GM12878 (cell line): ENCODE results near the gene TMEM259. TPM values are rescaled to one million over a fixed set of nuclear protein-coding genes. Genes with fewer than 3 reads are reported as not detected.

Experiments
- ATAC-seq: fragments of 200-7000 bp; cut with Tn5 transposase; 3 replicates; pipeline ENCODE4 v1.9.1; 2020; ENCODE audit warnings: mild to moderate bottlenecking, moderate library complexity
- BruUV-seq: library from RNA; stranded (reverse); fragments of 400-500 nt; replicated peaks from 2 replicates; lab custom pipeline; 2021; lab: Mats Ljungman, UMichigan
- CTCF ChIA-PET: fragments of 300-600 bp; sonication (Branson Sonifier 250); formaldehyde crosslinking; extraction: SDS; loops from one replicate; lab custom pipeline; 2021; ENCODE audit warnings: inconsistent platforms; lab: Yijun Ruan, JAX
- POLR2A ChIA-PET: fragments of 350-600 bp; formaldehyde crosslinking; extraction: SDS; loops from one replicate; lab custom pipeline; 2021; ENCODE audit warnings: inconsistent platforms; lab: Charles Lee
- RAD21 ChIA-PET: fragments of 300-600 bp; sonication (Branson Sonifier 250); formaldehyde crosslinking; loops from one replicate; lab custom pipeline; 2023; ENCODE audit warnings: antibody characterized with exemption; ENCODE audit not compliant: unreplicated experiment; lab: Charles Lee
- SMC1A ChIA-PET: fragments of 300-600 bp; sonication (Branson Sonifier 250); formaldehyde crosslinking; loops from one replicate; lab custom pipeline; 2023; ENCODE audit not compliant: unreplicated experiment, uncharacterized antibody; lab: Charles Lee
- DNase-seq: peaks from one replicate; pipeline ENCODE4 v3.0.0-alpha.2; 2011; ENCODE audit warnings: low read depth, low spot score
- FAIRE-seq: peaks from 3 replicates; lab custom pipeline; 2011; peaks lifted over from hg19 to GRCh38; lab: Jason Lieb, UNC
- H2AFZ ChIP-seq: 2 replicates; pipeline ENCODE4 v1.6.0; 2011; ENCODE audit warnings: low read depth, low read length, control low read depth; ENCODE audit not compliant: control insufficient read depth
- H3K27ac ChIP-seq: 2 replicates; pipeline ENCODE4 v1.5.1; 2011; ENCODE audit warnings: control low read depth; ENCODE audit not compliant: control insufficient read depth, insufficient read depth
- H3K27me3 ChIP-seq, 2 experiments: replicated peaks in 1 of 2; 2 replicates each; pipeline versions ENCODE4 v1.6.0 to v1.6.1; 2011; ENCODE audit warnings: low read length in 1 of 2; ENCODE audit not compliant: control insufficient read depth in 2 of 2, insufficient read depth in 2 of 2
- H3K36me3 ChIP-seq, 2 experiments: 2 replicates each; pipeline ENCODE4 v1.5.1; 2011; ENCODE audit warnings: low read length in 1 of 2; ENCODE audit not compliant: control insufficient read depth in 2 of 2, insufficient read depth in 2 of 2
- H3K4me1 ChIP-seq: 2 replicates; pipeline ENCODE4 v1.6.1; 2011; ENCODE audit warnings: mild to moderate bottlenecking, low read length, moderate library complexity, mixed read lengths; ENCODE audit not compliant: control insufficient read depth, insufficient read depth
- H3K4me2 ChIP-seq: 2 replicates; pipeline ENCODE4 v1.6.0; 2011; ENCODE audit warnings: control low read depth; ENCODE audit not compliant: control insufficient read depth, insufficient read depth
- H3K4me3 ChIP-seq: fragments of 200-600 bp; sonication (generic); 2 replicates; pipeline ENCODE4 v1.5.1; 2016
- H3K79me2 ChIP-seq: 2 replicates; pipeline ENCODE4 v1.6.0; 2011; ENCODE audit warnings: low read length; ENCODE audit not compliant: control insufficient read depth, insufficient read depth
- H3K9ac ChIP-seq: 2 replicates; pipeline ENCODE4 v1.8.0; 2011; ENCODE audit warnings: low read length, control low read depth, mixed read lengths; ENCODE audit not compliant: control insufficient read depth, insufficient read depth
- H3K9me3 ChIP-seq: replicated peaks from 3 replicates; pipeline ENCODE4 v1.5.1; 2011; ENCODE audit warnings: mild to moderate bottlenecking, low read length; ENCODE audit not compliant: control insufficient read depth, insufficient read depth
- H4K20me1 ChIP-seq: 2 replicates; pipeline ENCODE4 v1.6.0; 2011; ENCODE audit not compliant: control insufficient read depth, insufficient read depth
- CBFB ChIP-seq: IDR thresholded peaks from 2 replicates; pipeline ENCODE4 v1.6.1; 2016; ENCODE audit warnings: antibody characterized with exemption, low read depth
- CBX5 ChIP-seq: sonication (generic); IDR thresholded peaks from 2 replicates; pipeline ENCODE4 v1.6.1; 2016; ENCODE audit warnings: low read depth, moderate library complexity, mild to moderate bottlenecking, inconsistent platforms
- CHD1 ChIP-seq: IDR thresholded peaks from 2 replicates; pipeline ENCODE4 v1.6.1; 2012; ENCODE audit warnings: low read depth, low read length, improper control_type of control experiment
- ETV6 ChIP-seq, 2 experiments: fragments of 450-650 bp in 1 of 2; IDR thresholded peaks in 1 of 2; conservative IDR thresholded peaks in 1 of 2; 2 replicates each; pipeline ENCODE4 v1.6.1; 2014; ENCODE audit warnings: antibody characterized with exemption in 1 of 2, borderline replicate concordance in 1 of 2, low read depth in 1 of 2, mild to moderate bottlenecking in 1 of 2, moderate library complexity in 1 of 2
- MYB ChIP-seq: fragments of 150-350 bp; IDR thresholded peaks from 2 replicates; pipeline ENCODE4 v1.6.1; 2014; ENCODE audit warnings: mild to moderate bottlenecking, low read depth, low read length, borderline replicate concordance
- NR2C2 ChIP-seq: IDR thresholded peaks from 2 replicates; pipeline ENCODE4 v1.6.1; 2011; ENCODE audit warnings: borderline replicate concordance, low read depth; ENCODE audit not compliant: control insufficient read depth, insufficient read length
- WGBS: methylation state at CpG from one replicate; pipeline ENCODE4 v1.1.6; 2016; ENCODE audit warnings: low lambda C conversion rate; ENCODE audit not compliant: insufficient replicate concordance, insufficient coverage; ENCODE audit errors: missing lambda C conversion rate; 5-methylcytosine and 5-hydroxymethylcytosine counted together
- in situ Hi-C: fragments of 300-500 bp; cut with MboI; formaldehyde crosslinking; loops from 9 replicates; pipeline ENCODE4 v1.14.3; 2018; ENCODE audit warnings: mixed read lengths
- intact Hi-C: fragments of 100-400 bp; cut with micrococcal nuclease; formaldehyde crosslinking; loops from one replicate; pipeline ENCODE4 v1.14.2; 2022; ENCODE audit not compliant: unreplicated experiment
- polyA plus RNA-seq, 11 experiments: library from polyadenylated mRNA; depleted of rRNA in 4 of 11; unstranded in 6 of 11; stranded (reverse) in 5 of 11; fragments of >200 nt; fragmentation: Nextera tagmentation in 4 of 11; fragmentation: Illumina TruSeq in 1 of 11; extraction: Ambion mirVana in 4 of 11; extraction: Trizol in 1 of 11; gene quantifications; 1 replicate in 1 of 11; 2 replicates in 10 of 11; pipeline versions ENCODE4 v1.2.1 to v1.2.3, GENCODE V29; 2011 to 2016; ENCODE audit warnings: inconsistent platforms in 2 of 11, missing spikeins in 2 of 11, low read depth in 1 of 11
- total RNA-seq, 4 experiments: library from RNA; depleted of rRNA in 3 of 4; stranded (reverse); fragments of >200 nt in 3 of 4; fragmentation: Illumina TruSeq in 1 of 4; extraction: Trizol in 1 of 4; gene quantifications; 2 replicates each; pipeline versions ENCODE4 v1.2.1 to v1.2.3, GENCODE V29; 2013 to 2021
- TF ChIP-seq, protein P1 (sequence below): fragments of 450-650 bp; IDR thresholded peaks from 2 replicates; pipeline ENCODE4 v1.6.1; 2017; ENCODE audit warnings: mild to moderate bottlenecking, moderate library complexity
- TF ChIP-seq, protein P2 (sequence below): fragments of 450-650 bp; formaldehyde crosslinking; IDR thresholded peaks from 2 replicates; pipeline ENCODE4 v1.5.0; 2022; ENCODE audit warnings: mild to moderate bottlenecking, missing genetic modification characterization
- TF ChIP-seq, protein P3 (sequence below): IDR thresholded peaks from 2 replicates; pipeline ENCODE4 v1.6.1; 2012; ENCODE audit warnings: low read depth, low read length, improper control_type of control experiment
- TF ChIP-seq, protein P4 (sequence below): fragments of 450-650 bp; IDR thresholded peaks from 2 replicates; pipeline ENCODE4 v1.6.1; 2018; ENCODE audit warnings: mild to moderate bottlenecking, low read depth, moderate library complexity; ENCODE audit not compliant: partially characterized antibody

Gene TMEM259
- total and polyA plus RNA-seq, 10 of the 15 experiments (the other 5 are each of a cell fraction or from before 2014, with no cell fraction given): 0.43 to 184 (median 62.0) TPM

DNA sequence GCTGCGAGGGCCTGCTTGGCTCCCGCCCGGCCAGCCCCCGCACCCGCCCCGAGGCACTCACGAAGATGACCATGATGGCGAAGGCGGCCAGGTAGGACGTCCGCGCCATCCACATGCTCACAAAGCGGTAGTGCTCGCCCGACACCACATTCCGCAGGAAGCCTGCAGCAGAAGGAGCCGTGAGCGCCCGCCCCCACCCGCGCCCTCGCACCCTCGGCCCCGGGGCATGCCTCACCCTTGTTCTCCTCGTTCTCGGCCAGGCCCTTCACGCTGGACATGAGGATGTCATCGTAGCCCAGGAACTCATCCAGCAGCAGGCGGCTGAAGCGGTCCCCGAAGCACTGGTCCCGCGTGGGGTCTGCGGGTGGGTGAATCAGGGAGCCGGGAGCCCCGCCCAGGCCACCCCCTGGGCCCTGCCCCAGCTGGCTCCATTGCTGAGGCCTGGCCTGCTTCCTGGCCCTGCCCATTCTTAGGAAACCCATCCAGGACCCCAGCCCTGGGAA lies 9.0 kb downstream of the TMEM259 start:
- ChIA-PET POLR2A (no interaction called here), RAD21 (interaction anchor here (0.9 kb wide), 1 partner anchor 8 kb away, joined by 3 read pairs; no protein-coding TSS in a partner anchor), SMC1A (no interaction called here), CTCF (no interaction called here)
- BruUV-seq: no TSS peak
- FAIRE-seq (no peak), DNase-seq (no peak), ATAC-seq (no peak)
- Histone ChIP-seq H3K4me1 (peaks cover 11% of the 10 kb centered on the region), H2AFZ (no peak overlapping the region), H3K4me3 (no peak overlapping the region), H3K27ac (no peak overlapping the region), H4K20me1 (no peaks in the 10 kb centered on the region), H3K9me3 (no peaks in the 10 kb centered on the region), H3K9ac (no peak overlapping the region), H3K4me2 (no peak overlapping the region), H3K79me2 (peaks cover 25% of the 10 kb centered on the region), H3K36me3 (peaks cover 3 to 39% of the 10 kb centered on the region in 2 experiments; a peak in 3 of 4 replicates), H3K27me3 (no peaks in the 10 kb centered on the region)
- in situ Hi-C loops (no loop called here), intact Hi-C loops (no loop called here)
- 95% methylated on average over 33 of the region's 36 CpGs for WGBS
- no peak for TF ChIP-seq CHD1
- TF ChIP-seq MYB: no peak
- no peak for TF ChIP-seq CBFB
- TF ChIP-seq, protein P1, sequence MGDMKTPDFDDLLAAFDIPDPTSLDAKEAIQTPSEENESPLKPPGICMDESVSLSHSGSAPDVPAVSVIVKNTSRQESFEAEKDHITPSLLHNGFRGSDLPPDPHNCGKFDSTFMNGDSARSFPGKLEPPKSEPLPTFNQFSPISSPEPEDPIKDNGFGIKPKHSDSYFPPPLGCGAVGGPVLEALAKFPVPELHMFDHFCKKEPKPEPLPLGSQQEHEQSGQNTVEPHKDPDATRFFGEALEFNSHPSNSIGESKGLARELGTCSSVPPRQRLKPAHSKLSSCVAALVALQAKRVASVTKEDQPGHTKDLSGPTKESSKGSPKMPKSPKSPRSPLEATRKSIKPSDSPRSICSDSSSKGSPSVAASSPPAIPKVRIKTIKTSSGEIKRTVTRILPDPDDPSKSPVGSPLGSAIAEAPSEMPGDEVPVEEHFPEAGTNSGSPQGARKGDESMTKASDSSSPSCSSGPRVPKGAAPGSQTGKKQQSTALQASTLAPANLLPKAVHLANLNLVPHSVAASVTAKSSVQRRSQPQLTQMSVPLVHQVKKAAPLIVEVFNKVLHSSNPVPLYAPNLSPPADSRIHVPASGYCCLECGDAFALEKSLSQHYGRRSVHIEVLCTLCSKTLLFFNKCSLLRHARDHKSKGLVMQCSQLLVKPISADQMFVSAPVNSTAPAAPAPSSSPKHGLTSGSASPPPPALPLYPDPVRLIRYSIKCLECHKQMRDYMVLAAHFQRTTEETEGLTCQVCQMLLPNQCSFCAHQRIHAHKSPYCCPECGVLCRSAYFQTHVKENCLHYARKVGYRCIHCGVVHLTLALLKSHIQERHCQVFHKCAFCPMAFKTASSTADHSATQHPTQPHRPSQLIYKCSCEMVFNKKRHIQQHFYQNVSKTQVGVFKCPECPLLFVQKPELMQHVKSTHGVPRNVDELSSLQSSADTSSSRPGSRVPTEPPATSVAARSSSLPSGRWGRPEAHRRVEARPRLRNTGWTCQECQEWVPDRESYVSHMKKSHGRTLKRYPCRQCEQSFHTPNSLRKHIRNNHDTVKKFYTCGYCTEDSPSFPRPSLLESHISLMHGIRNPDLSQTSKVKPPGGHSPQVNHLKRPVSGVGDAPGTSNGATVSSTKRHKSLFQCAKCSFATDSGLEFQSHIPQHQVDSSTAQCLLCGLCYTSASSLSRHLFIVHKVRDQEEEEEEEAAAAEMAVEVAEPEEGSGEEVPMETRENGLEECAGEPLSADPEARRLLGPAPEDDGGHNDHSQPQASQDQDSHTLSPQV: no peak
- TF ChIP-seq CBX5: no peak
- TF ChIP-seq ETV6 (conservative IDR thresholded peaks at IDR 0.05 in 1 of 2, IDR thresholded peaks at IDR 0.05 in 1 of 2; ENCODE audit: borderline replicate concordance in 1 of 2, low read depth in 1 of 2): no peak
- TF ChIP-seq, protein P2, sequence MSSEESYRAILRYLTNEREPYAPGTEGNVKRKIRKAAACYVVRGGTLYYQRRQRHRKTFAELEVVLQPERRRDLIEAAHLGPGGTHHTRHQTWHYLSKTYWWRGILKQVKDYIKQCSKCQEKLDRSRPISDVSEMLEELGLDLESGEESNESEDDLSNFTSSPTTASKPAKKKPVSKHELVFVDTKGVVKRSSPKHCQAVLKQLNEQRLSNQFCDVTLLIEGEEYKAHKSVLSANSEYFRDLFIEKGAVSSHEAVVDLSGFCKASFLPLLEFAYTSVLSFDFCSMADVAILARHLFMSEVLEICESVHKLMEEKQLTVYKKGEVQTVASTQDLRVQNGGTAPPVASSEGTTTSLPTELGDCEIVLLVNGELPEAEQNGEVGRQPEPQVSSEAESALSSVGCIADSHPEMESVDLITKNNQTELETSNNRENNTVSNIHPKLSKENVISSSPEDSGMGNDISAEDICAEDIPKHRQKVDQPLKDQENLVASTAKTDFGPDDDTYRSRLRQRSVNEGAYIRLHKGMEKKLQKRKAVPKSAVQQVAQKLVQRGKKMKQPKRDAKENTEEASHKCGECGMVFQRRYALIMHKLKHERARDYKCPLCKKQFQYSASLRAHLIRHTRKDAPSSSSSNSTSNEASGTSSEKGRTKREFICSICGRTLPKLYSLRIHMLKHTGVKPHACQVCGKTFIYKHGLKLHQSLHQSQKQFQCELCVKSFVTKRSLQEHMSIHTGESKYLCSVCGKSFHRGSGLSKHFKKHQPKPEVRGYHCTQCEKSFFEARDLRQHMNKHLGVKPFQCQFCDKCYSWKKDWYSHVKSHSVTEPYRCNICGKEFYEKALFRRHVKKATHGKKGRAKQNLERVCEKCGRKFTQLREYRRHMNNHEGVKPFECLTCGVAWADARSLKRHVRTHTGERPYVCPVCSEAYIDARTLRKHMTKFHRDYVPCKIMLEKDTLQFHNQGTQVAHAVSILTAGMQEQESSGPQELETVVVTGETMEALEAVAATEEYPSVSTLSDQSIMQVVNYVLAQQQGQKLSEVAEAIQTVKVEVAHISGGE (CRISPR knock-in tag): no peak
- TF ChIP-seq, protein P3, sequence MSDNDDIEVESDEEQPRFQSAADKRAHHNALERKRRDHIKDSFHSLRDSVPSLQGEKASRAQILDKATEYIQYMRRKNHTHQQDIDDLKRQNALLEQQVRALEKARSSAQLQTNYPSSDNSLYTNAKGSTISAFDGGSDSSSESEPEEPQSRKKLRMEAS: no peak
- TF ChIP-seq, protein P4, sequence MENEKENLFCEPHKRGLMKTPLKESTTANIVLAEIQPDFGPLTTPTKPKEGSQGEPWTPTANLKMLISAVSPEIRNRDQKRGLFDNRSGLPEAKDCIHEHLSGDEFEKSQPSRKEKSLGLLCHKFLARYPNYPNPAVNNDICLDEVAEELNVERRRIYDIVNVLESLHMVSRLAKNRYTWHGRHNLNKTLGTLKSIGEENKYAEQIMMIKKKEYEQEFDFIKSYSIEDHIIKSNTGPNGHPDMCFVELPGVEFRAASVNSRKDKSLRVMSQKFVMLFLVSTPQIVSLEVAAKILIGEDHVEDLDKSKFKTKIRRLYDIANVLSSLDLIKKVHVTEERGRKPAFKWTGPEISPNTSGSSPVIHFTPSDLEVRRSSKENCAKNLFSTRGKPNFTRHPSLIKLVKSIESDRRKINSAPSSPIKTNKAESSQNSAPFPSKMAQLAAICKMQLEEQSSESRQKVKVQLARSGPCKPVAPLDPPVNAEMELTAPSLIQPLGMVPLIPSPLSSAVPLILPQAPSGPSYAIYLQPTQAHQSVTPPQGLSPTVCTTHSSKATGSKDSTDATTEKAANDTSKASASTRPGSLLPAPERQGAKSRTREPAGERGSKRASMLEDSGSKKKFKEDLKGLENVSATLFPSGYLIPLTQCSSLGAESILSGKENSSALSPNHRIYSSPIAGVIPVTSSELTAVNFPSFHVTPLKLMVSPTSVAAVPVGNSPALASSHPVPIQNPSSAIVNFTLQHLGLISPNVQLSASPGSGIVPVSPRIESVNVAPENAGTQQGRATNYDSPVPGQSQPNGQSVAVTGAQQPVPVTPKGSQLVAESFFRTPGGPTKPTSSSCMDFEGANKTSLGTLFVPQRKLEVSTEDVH: no peak
- TF ChIP-seq NR2C2: no peak
